Mesenchymal stem cell (in vitro differentiated cells and primary cell): Measurements from ENCODE around the gene LYSMD4.

Source experiments
- DNase-seq: peaks from one replicate; pipeline ENCODE4 v3.0.0-alpha.2; 2013
- H2AFZ ChIP-seq: one replicate; pipeline ENCODE4 v1.6.1; 2013; ENCODE audit warnings: low read depth, mild to moderate bottlenecking, control low read depth, inconsistent platforms, low read length, moderate library complexity
- H2AK5ac ChIP-seq: 2 replicates; pipeline ENCODE4 v1.6.1; 2013; ENCODE audit warnings: low read length, moderate library complexity, mild to moderate bottlenecking, inconsistent platforms; ENCODE audit not compliant: severe bottlenecking
- H2BK120ac ChIP-seq: one replicate; pipeline ENCODE4 v1.6.1; 2013; ENCODE audit warnings: low read depth, mild to moderate bottlenecking, inconsistent platforms, low read length, moderate library complexity
- H2BK12ac ChIP-seq, 2 experiments: one replicate each; pipeline ENCODE4 v1.6.1; 2013; ENCODE audit warnings: inconsistent platforms in 2 of 2, low read length in 2 of 2, mild to moderate bottlenecking in 2 of 2, moderate library complexity in 2 of 2, control low read depth in 1 of 2
- H2BK15ac ChIP-seq: one replicate; pipeline ENCODE4 v1.6.1; 2013; ENCODE audit warnings: mild to moderate bottlenecking, low read depth, inconsistent platforms; ENCODE audit not compliant: poor library complexity, severe bottlenecking
- H2BK5ac ChIP-seq: 2 replicates; pipeline ENCODE4 v1.6.1; 2013; ENCODE audit warnings: low read depth, mild to moderate bottlenecking, low read length, control low read depth, inconsistent platforms; ENCODE audit not compliant: poor library complexity, severe bottlenecking
- H3K14ac ChIP-seq, 2 experiments: one replicate each; pipeline ENCODE4 v1.6.1; 2013; ENCODE audit warnings: inconsistent platforms in 2 of 2, low read length in 2 of 2, control low read depth in 1 of 2, mild to moderate bottlenecking in 1 of 2, moderate library complexity in 1 of 2
- H3K18ac ChIP-seq, 2 experiments: one replicate each; pipeline ENCODE4 v1.6.1; 2013; ENCODE audit warnings: inconsistent platforms in 2 of 2, low read length in 2 of 2, control low read depth in 1 of 2, low read depth in 1 of 2, mild to moderate bottlenecking in 1 of 2
- H3K23ac ChIP-seq, 2 experiments: one replicate each; pipeline ENCODE4 v1.6.1; 2013; ENCODE audit warnings: inconsistent platforms in 2 of 2, low read length in 2 of 2, mild to moderate bottlenecking in 2 of 2, moderate library complexity in 2 of 2, control low read depth in 1 of 2
- H3K27ac ChIP-seq: 2 replicates; pipeline ENCODE4 v1.5.1; 2013; ENCODE audit warnings: mild to moderate bottlenecking, moderate library complexity, low read length, control low read depth, inconsistent platforms; ENCODE audit not compliant: poor library complexity, severe bottlenecking
- H3K27me3 ChIP-seq, 2 experiments: 2 replicates each; pipeline versions ENCODE4 v1.6.1 to v1.7.0; 2013; ENCODE audit warnings: low read length in 2 of 2, mild to moderate bottlenecking in 2 of 2, moderate library complexity in 2 of 2, control low read depth in 1 of 2, inconsistent platforms in 1 of 2; ENCODE audit not compliant: control insufficient read depth in 1 of 2, insufficient read depth in 1 of 2
- H3K36me3 ChIP-seq, 2 experiments: 2 replicates each; pipeline versions ENCODE4 v1.6.1 to v1.7.0; 2013; ENCODE audit warnings: low read length in 2 of 2, control low read depth in 1 of 2, inconsistent platforms in 1 of 2, low read depth in 1 of 2, mild to moderate bottlenecking in 1 of 2; ENCODE audit not compliant: insufficient read depth in 2 of 2, control insufficient read depth in 1 of 2
- H3K4ac ChIP-seq, 2 experiments: one replicate each; pipeline ENCODE4 v1.6.1; 2013; ENCODE audit warnings: inconsistent platforms in 2 of 2, low read length in 2 of 2, mild to moderate bottlenecking in 2 of 2, moderate library complexity in 2 of 2, control low read depth in 1 of 2, low read depth in 1 of 2
- H3K4me1 ChIP-seq: 2 replicates; pipeline ENCODE4 v1.6.1; 2013; ENCODE audit warnings: low read depth, low read length, control low read depth; ENCODE audit not compliant: control insufficient read depth, insufficient read depth
- H3K4me2 ChIP-seq: 2 replicates; pipeline ENCODE4 v1.6.1; 2013; ENCODE audit warnings: low read length, mild to moderate bottlenecking, inconsistent platforms; ENCODE audit not compliant: poor library complexity, severe bottlenecking
- H3K4me3 ChIP-seq, 2 experiments: 2 replicates each; pipeline versions ENCODE4 v1.5.1 to v1.7.0; 2013; ENCODE audit warnings: low read length in 2 of 2, mild to moderate bottlenecking in 2 of 2, control low read depth in 1 of 2, low read depth in 1 of 2; ENCODE audit not compliant: insufficient read depth in 1 of 2
- H3K79me1 ChIP-seq: replicated peaks from 2 replicates; pipeline ENCODE4 v1.6.1; 2013; ENCODE audit warnings: mild to moderate bottlenecking, control low read depth, low read length, inconsistent platforms; ENCODE audit not compliant: poor library complexity, severe bottlenecking
- H3K9ac ChIP-seq: 2 replicates; pipeline ENCODE4 v1.7.0; 2013; ENCODE audit warnings: mild to moderate bottlenecking, low read length, moderate library complexity
- H3K9me3 ChIP-seq: 2 replicates; pipeline ENCODE4 v1.7.0; 2013; ENCODE audit warnings: mild to moderate bottlenecking, low read length; ENCODE audit not compliant: control insufficient read depth
- H4K8ac ChIP-seq: one replicate; pipeline ENCODE4 v1.6.1; 2013; ENCODE audit warnings: inconsistent platforms, mild to moderate bottlenecking, low read length, moderate library complexity
- H4K91ac ChIP-seq: one replicate; pipeline ENCODE4 v1.6.1; 2013; ENCODE audit warnings: mild to moderate bottlenecking, low read length, inconsistent platforms
- WGBS: methylation state at CpG from one replicate; pipeline ENCODE4 v1.1.7; 2013; ENCODE audit warnings: mixed read lengths; 5-methylcytosine and 5-hydroxymethylcytosine counted together

LYSMD4 gene

DNA sequence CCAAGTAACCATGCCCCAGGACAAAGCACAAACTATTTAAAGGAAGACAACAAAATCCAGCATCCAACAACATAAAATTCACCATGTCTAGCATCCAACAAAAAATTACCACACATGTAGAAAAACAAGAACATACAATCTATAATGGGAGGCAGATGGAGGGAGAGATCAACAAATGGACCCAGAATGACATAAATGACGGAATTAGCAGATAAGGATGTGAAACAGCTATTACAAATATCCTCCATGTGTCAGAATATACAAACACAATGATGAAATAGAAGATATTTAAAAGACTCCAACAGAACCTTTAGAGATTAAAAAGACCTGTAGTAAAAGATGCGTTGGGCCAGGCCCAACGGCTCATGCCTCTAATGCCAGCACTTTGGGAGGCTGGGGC lies 10.8 kb downstream of the LYSMD4 start:
- Histone ChIP-seq H2BK15ac (no peak overlapping the region), H4K91ac (no peak overlapping the region), H3K4ac (no peak overlapping the region), H3K9ac (no peak overlapping the region), H3K14ac (no peak overlapping the region), H3K27me3 (no peaks in the 10 kb centered on the region), H3K36me3 (peaks cover 10 to 36% of the 10 kb centered on the region in 2 experiments), H2BK5ac (no peak overlapping the region), H3K9me3 (no peaks in the 10 kb centered on the region), H3K79me1 (peaks cover 13% of the 10 kb centered on the region), H2AFZ (no peak overlapping the region), H3K23ac (no peak overlapping the region), H3K18ac (no peak overlapping the region), H3K4me1 (peaks cover 4% of the 10 kb centered on the region), H2AK5ac (no peak overlapping the region), H2BK120ac (no peak overlapping the region), H3K4me3 (no peak overlapping the region), H4K8ac (no peak overlapping the region), H3K27ac (no peak overlapping the region), H2BK12ac (no peak overlapping the region), H3K4me2 (no peak overlapping the region)
- DNase-seq = no peak
- WGBS = 100% methylated on average over 2 of the region's 3 CpGs

GRCh38 chr15:99721896-99722295 lies 11.3 kb downstream of the LYSMD4 start:
- H3K27ac ChIP-seq = no peak overlapping the region
- H3K23ac ChIP-seq = no peak overlapping the region
- no peak for DNase-seq

DNA sequence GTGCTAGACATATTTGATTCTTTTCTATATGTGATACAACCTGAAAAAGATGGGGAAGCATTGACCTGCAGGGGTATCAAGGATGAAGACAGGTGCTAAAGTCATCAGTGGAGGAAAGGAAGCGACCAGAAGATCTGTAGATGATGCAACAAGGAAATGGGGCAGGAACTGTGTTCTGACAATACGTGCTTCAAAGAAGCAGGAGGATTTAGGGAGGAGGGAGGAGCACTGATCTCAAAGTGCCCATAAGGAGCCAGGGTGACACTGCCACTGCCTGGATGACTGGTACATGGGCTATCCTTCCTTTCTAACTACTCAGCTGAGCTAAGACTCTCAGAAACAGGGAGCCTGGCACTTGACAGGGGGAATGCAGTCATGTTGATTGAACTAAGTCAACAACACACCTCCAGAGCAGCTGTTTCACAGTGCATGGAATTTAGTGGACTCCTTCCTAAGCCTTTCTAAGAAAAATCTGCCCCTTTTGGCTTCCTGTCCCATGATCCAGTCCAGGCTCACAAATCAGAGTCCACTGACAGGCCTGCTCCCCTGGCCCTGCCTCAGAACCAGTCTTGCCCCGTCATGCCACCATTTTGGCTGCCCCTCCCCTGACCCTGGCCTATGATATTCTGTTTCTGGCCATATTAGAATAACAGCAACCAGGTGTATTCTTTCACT lies 12.0 kb downstream of the LYSMD4 start:
- Histone ChIP-seq H3K18ac (no peak overlapping the region), H3K27ac (no peak overlapping the region), H2BK5ac (no peak overlapping the region), H3K9me3 (no peaks in the 10 kb centered on the region), H3K79me1 (peaks cover 16% of the 10 kb centered on the region), H2AK5ac (no peak overlapping the region), H4K91ac (no peak overlapping the region), H3K14ac (no peak overlapping the region), H3K9ac (no peak overlapping the region), H3K36me3 (peaks cover 15 to 30% of the 10 kb centered on the region in 2 experiments), H3K4ac (peak overlapping the region in 1 of 2 experiments; percentile 20), H3K23ac (no peak overlapping the region), H3K4me1 (peaks cover 4% of the 10 kb centered on the region), H2BK120ac (no peak overlapping the region), H4K8ac (peak overlapping the region; percentile 7), H3K4me3 (no peak overlapping the region), H3K4me2 (no peak overlapping the region), H2BK12ac (no peak overlapping the region), H2AFZ (no peak overlapping the region), H2BK15ac (no peak overlapping the region), H3K27me3 (no peaks in the 10 kb centered on the region)
- 90% methylated on average over 3 of the region's 3 CpGs for WGBS
- no peak for DNase-seq

More at GRCh38 chr15:99721896-99722295, 11.3 kb downstream of the LYSMD4 start:
- Histone ChIP-seq H2AK5ac (no peak overlapping the region), H4K8ac (no peak overlapping the region), H2BK5ac (no peak overlapping the region), H2AFZ (no peak overlapping the region), H3K18ac (no peak overlapping the region), H3K4me3 (no peak overlapping the region), H3K4ac (no peak overlapping the region), H3K36me3 (peaks cover 13 to 32% of the 10 kb centered on the region in 2 experiments), H4K91ac (no peak overlapping the region), H3K27me3 (no peaks in the 10 kb centered on the region), H3K9me3 (no peaks in the 10 kb centered on the region), H3K79me1 (peaks cover 15% of the 10 kb centered on the region), H3K9ac (no peak overlapping the region), H3K4me1 (peaks cover 4% of the 10 kb centered on the region), H3K4me2 (no peak overlapping the region), H3K14ac (no peak overlapping the region), H2BK120ac (no peak overlapping the region), H2BK12ac (no peak overlapping the region), H2BK15ac (no peak overlapping the region)
- WGBS = 99% methylated on average over 4 of the region's 4 CpGs

GRCh38 chr15:99720533-99720932 lies 12.7 kb downstream of the LYSMD4 start:
- peaks cover 15% of the 10 kb centered on the region for H3K79me1 ChIP-seq
- H3K23ac ChIP-seq = no peak overlapping the region
- peaks cover 14 to 32% of the 10 kb centered on the region in 2 experiments for H3K36me3 ChIP-seq
- no peak overlapping the region for H2BK120ac ChIP-seq
- no peak overlapping the region for H3K4me2 ChIP-seq
- no peak overlapping the region for H2AK5ac ChIP-seq
- H2BK15ac ChIP-seq = no peak overlapping the region
- H2BK5ac ChIP-seq = no peak overlapping the region
- H3K4me3 ChIP-seq = no peak overlapping the region
- DNase-seq = no peak
- H3K18ac ChIP-seq = no peak overlapping the region
- H3K4ac ChIP-seq = no peak overlapping the region
- H3K9me3 ChIP-seq = no peaks in the 10 kb centered on the region
- no peak overlapping the region for H4K8ac ChIP-seq
- 73% methylated on average over 7 of the region's 7 CpGs for WGBS
- H4K91ac ChIP-seq = no peak overlapping the region
- H3K14ac ChIP-seq = no peak overlapping the region
- H3K4me1 ChIP-seq = peaks cover 4% of the 10 kb centered on the region
- no peaks in the 10 kb centered on the region for H3K27me3 ChIP-seq
- H2AFZ ChIP-seq = no peak overlapping the region
- H3K27ac ChIP-seq = no peak overlapping the region
- no peak overlapping the region for H2BK12ac ChIP-seq
- no peak overlapping the region for H3K9ac ChIP-seq
